Upper lobe of left lung (tissue), 4 donors: ENCODE measurements around the gene SORCS3.

ENCODE experiments used
- EP300 ChIP-seq, 4 donors: sonication (generic); formaldehyde crosslinking; IDR thresholded peaks; one replicate each; pipeline ENCODE4 v1.5.1; 2017; ENCODE audit warnings: antibody characterized with exemption in 4 of 4, control low read depth in 2 of 4
- POLR2A ChIP-seq, 4 donors: fragments of 450-650 bp; IDR thresholded peaks; one replicate each; pipeline ENCODE4 v1.5.1; 2016 to 2017; ENCODE audit warnings: antibody characterized with exemption in 4 of 4, mild to moderate bottlenecking in 2 of 4
- POLR2AphosphoS5 ChIP-seq, 2 donors: sonication (generic); formaldehyde crosslinking; IDR thresholded peaks; one replicate each; pipeline ENCODE4 v1.5.1; 2017; ENCODE audit warnings: antibody characterized with exemption in 2 of 2
- TF ChIP-seq, protein P1 (sequence below), 6 experiments: fragments of 450-650 bp in 4 of 6; fragments of 200-600 bp in 2 of 6; sonication (generic) in 2 of 6; IDR thresholded peaks; one replicate each; pipeline ENCODE4 v1.5.1; 2016 to 2019; ENCODE audit warnings: antibody characterized with exemption in 6 of 6

DNA sequence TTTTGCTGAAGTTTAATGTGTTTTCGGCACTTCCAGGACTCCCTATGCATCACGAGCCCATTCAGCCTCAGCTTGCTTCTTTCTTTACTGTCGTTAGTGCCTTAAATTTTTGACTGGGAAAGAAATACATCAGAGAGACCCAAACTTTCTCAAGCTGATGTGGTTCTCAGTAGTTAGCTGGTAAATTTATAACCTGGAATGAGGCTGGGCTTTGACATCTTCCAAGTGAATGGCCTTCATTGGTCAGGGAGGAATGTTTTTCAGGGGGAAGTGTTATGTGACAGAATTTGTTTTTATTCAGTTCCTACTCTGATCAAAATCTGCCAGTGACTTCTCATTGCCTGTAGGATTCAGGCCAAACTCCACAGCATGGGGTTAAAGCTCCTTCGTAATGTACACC, 296.9 kb downstream of the SORCS3 start:
- no peak for TF ChIP-seq POLR2A (IDR thresholded peaks at IDR 0.05)
- TF ChIP-seq, protein P1, sequence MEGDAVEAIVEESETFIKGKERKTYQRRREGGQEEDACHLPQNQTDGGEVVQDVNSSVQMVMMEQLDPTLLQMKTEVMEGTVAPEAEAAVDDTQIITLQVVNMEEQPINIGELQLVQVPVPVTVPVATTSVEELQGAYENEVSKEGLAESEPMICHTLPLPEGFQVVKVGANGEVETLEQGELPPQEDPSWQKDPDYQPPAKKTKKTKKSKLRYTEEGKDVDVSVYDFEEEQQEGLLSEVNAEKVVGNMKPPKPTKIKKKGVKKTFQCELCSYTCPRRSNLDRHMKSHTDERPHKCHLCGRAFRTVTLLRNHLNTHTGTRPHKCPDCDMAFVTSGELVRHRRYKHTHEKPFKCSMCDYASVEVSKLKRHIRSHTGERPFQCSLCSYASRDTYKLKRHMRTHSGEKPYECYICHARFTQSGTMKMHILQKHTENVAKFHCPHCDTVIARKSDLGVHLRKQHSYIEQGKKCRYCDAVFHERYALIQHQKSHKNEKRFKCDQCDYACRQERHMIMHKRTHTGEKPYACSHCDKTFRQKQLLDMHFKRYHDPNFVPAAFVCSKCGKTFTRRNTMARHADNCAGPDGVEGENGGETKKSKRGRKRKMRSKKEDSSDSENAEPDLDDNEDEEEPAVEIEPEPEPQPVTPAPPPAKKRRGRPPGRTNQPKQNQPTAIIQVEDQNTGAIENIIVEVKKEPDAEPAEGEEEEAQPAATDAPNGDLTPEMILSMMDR (IDR thresholded peaks at IDR 0.05): no peak
- TF ChIP-seq EP300 (IDR thresholded peaks at IDR 0.05): no peak
- TF ChIP-seq POLR2AphosphoS5 (IDR thresholded peaks at IDR 0.05): no peak
